GM21737 (cell line): ENCODE data around the gene CEP128.
A peak's percentile ranks its signal among the peaks of the same experiment; 100 is the strongest.

Source experiments
- ATAC-seq: cut with Tn5 transposase; IDR thresholded peaks from one replicate; pipeline ENCODE4 v1.9.1; 2021; ENCODE audit warnings: mild to moderate bottlenecking, moderate library complexity; ENCODE audit not compliant: unreplicated experiment

The CEP128 gene

DNA sequence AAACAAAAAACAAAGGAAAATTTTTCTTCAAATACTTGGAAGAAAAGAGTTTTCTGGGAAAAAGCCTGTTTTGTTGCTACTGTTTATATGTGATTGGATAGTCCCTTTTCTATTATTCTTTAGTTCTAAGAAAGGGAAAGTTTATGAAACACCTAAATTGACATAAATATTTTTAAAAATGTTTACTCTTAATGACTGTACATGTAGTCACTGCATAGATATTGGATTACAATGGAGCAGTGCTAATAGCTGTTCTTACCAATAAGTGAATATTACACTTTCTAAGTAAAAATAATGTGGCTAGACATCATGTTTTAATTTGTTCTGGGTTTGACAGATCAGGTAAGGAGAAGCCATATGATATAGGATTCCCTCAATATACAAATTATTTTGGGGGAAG, 377.5 kb downstream of the CEP128 start:
- ATAC-seq = no peak

GRCh38 chr14:80560800-80561657, 380.5 kb downstream of the CEP128 start:
- ATAC-seq = peak; percentile 83

DNA sequence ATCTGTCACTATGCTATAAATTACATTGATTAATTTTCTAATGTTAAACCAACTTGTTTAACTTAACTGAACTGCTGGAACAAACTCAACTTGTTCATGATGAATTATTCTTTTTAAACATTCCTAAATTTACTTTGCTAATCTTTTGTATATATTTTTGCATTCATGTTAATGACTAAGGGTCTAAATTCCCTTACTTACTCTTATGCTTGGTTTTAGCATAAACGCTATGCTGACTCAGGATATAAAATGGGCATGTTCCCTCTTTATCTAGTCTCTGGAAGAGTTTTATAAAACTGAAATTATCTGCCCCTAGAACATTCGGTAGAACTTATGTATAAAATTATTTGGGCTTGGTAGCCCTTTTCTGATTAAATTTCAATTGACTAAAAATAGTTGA, 387.4 kb downstream of the CEP128 start:
- no peak for ATAC-seq

DNA sequence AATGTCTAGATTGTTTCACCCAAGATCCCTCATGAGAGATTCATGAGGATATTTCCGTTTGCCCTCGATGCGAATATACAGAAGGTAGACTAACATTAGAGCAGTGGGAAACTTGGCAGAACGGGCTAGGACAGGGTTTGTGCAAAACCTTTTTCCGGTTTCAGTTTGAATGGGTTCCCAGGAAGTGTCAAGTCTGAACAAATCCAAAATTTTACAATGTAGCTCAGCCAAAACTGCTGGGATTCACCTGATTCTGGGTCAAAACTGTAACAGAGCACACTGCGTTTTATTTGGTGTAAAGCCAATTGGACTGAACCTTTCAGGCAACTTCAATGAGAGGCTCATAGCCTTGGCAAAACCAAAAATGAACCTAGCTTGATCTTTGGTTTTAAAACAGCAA, 392.4 kb downstream of the CEP128 start:
- ATAC-seq = no peak

GRCh38 chr14:80545935-80546854, 395.3 kb downstream of the CEP128 start:
- no peak for ATAC-seq

GRCh38 chr14:80544366-80544765, 397.2 kb downstream of the CEP128 start:
- ATAC-seq = no peak

GRCh38 chr14:80543211-80543610, 398.3 kb downstream of the CEP128 start:
- ATAC-seq = no peak

DNA sequence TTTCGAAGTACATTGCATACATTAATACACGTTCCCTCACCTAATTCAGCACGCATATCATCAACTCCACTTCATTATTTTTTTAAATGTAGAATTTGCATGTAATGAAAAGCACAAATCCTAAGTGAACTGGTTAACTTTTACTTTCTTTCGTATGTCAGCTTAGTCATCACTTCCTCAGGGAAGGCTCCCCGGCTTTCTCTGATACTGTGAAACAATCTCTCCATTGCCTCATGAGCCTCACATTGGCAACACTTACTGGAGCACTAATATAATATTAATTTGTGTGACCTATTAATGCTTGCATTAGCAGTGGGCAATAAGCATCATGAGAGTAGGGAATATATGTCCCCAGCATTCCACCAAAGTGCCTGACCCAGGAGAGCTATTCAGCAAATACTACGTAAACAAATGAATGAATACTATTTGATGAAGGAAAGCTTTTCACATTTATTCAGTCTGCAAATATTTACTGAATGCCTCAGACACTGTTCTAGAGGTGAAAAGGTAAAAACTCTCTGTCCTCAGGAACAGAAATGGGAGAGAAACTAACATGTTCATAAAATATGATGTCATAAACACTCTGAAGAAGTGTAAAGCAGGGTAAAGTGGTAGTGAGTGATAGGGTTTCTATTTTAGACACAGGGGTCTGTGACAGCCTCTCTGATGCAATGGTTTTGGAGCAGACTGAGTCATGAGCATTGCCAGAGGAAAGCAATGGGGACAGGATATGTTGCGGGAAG, 402.7 kb downstream of the CEP128 start:
- ATAC-seq = no peak

DNA sequence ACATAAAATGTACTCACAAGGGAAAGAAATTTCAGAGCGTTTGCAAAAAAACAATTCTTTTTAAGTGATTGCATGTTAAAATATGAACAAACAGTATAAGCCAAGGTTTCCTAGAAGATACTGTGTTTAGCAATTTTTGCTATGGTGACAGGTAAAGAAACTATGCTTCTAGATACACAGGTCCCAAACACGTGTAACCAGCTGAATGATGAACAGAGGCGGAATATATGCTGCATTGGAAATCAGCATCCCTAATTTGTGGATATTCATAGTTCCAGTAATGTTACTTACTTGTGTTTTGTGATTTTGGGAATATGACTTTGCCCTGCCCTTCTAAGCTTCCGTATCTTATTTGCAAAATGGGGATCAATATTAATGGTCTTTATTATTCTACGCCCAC, 403.9 kb downstream of the CEP128 start:
- no peak for ATAC-seq

GRCh38 chr14:80536456-80536855, 405.1 kb downstream of the CEP128 start:
- ATAC-seq = no peak

- ATAC-seq = no peak
These were observed 406.4 kb downstream of the CEP128 start for GRCh38 chr14:80535171-80535570.

DNA sequence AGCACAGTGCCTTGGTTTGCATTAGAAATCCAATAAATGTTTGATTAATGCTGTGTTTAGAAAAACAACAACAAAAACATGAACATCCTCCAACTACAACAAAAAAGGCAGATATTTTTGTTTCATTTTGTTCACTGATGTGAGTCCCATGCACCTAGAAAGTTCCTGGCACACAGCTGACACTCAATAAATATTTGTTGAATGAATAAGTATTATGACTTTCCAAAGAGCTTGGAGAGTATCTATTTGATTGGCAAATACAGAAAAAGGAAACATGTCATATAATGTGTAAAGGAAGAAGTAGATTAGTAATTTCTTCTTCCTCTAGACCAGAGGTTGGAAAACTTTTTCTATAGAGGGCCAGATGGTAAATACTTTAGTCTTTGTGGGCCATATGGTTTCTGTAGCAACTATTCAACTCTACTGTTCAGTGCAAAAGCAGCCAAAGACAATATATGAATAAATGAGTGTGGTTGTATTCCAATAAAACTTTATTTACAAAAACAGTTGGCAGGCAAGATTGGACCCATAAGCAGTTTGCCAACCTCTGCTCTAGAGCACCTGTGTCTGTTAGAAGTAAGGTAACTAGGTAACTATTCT, 417.9 kb downstream of the CEP128 start:
- no peak for ATAC-seq

GRCh38 chr14:80522936-80523335, 418.6 kb downstream of the CEP128 start:
- ATAC-seq = no peak

DNA sequence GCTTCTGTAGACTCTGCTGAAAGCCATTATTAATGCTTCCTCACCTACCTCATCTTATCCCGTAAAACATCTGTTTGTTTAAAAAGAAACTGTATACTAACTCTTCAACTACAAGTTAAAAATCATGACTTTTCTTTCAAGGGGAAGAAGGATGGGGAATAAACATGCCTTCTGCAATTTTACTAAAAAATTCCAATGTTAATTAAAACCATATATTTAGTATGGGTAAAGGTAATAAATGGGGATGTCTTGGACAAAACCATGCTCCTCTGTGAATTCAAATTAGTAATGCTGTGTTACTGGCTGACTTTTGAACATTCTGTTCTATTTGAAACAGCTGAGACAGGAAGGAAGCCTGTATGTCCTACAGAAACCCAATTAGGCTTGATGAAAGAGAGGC, 419.1 kb downstream of the CEP128 start:
- ATAC-seq = no peak

- no peak for ATAC-seq
These were observed 420.1 kb downstream of the CEP128 start for GRCh38 chr14:80521456-80521855.

GRCh38 chr14:80519002-80519401, 422.5 kb downstream of the CEP128 start:
- no peak for ATAC-seq

- ATAC-seq = no peak
These were observed 423.4 kb downstream of the CEP128 start for GRCh38 chr14:80518173-80518572.

- ATAC-seq = no peak
These were observed 434.2 kb downstream of the CEP128 start for GRCh38 chr14:80507292-80507869.

DNA sequence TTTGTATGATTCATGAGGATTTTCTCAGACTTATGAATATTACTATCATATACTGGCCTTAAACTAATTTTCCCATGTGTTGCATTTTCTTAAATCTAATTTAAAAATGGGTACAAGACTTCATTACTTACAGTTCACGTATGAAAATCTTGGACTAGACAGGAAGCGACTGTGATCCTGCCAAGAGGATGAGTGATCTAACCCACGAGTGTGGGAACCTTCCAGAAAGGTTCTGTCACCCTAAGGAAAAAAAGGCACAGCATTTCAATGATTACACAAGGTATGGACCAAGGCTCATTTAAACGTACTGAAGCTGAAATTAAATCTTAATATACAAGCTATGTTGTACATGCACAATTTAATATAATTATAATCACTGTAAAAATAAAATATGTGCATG, 436.8 kb downstream of the CEP128 start:
- no peak for ATAC-seq

GRCh38 chr14:80498533-80498932, 443.0 kb downstream of the CEP128 start:
- no peak for ATAC-seq
